Posterior vena cava (tissue), 2 donors: Measurements from ENCODE around the gene RAPH1. TPM values are rescaled to one million over a fixed set of nuclear protein-coding genes. Genes with fewer than 3 reads are reported as not detected.
A peak's percentile ranks its signal among the peaks of the same experiment; 100 is the strongest.
"Not testable (repeated sequence)": the region's sequence is repeated elsewhere in the genome, so short reads cannot be mapped to it uniquely, and the experiment has no call there.

Experiments
- DNase-seq: peaks from one replicate; pipeline ENCODE4 v3.0.0-alpha.2; 2020; ENCODE audit warnings: low spot score
- intact Hi-C, 2 donors: fragments of 100-400 bp; cut with DNase I; formaldehyde crosslinking; loops; one replicate each; pipeline versions ENCODE4 v1.14.1 to v1.14.2; 2022 to 2023
- total RNA-seq, 2 donors: library from RNA; stranded (reverse); fragmentation: NEBNext Ultra II Directional; extraction: Animal tissue kit (Norgen Biotek cat#: 25700); gene quantifications; one replicate each; pipeline ENCODE4 v1.2.1, GENCODE V29; 2021
- donor health status: DM: yes; HTN: yes; CAD: no.
- donor health status: DM: yes; HTN: yes; CAD: no.

Gene RAPH1
- total RNA-seq, 2 donors from 2014 or later = 44.0 to 48.4 TPM

- intact Hi-C loops = no loop called here
- DNase-seq = no peak
Measured at GRCh38 chr2:203553784-203554183, 18.7 kb upstream of the RAPH1 start.

DNA sequence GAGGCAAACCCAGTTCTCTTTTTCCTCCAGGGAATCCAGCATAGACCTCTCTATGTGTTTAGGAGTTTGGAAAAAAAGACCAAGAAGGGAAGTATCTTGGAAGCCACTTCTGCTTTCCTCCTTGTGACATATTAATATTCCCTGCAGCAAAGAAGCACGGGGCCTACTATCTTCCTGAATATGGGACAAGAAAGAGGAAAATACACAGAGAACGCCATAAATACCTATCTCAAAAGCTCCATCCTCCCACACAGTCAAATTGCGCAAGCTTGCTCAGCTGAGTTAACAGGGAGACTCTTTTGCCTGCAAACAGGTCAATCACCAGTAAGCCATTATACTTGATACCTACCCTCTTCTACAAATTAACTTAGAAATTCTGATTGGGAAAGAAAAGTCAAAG lies 16.7 kb upstream of the RAPH1 start:
- intact Hi-C loops = no loop called here
- DNase-seq = no peak

DNA sequence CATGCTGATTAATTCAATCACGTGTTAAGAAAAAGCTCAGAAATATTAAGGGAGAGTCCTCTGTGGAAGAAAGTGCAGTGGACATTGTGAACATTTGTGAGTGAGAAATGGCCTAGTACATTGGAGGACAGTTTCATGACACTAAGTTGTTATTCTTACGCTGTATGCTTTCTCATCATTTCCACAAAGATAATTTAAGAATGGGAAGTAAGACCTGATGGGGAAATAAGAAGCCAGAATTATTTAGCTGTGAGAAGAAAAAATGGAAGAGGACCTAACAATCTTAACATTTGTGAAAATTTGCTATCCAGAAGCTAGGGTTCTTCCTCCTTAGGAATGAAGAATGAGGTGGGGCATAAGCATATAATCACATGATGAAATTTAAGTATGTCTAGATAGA lies 15.2 kb upstream of the RAPH1 start:
- DNase-seq = no peak
- intact Hi-C loops = no loop called here

DNA sequence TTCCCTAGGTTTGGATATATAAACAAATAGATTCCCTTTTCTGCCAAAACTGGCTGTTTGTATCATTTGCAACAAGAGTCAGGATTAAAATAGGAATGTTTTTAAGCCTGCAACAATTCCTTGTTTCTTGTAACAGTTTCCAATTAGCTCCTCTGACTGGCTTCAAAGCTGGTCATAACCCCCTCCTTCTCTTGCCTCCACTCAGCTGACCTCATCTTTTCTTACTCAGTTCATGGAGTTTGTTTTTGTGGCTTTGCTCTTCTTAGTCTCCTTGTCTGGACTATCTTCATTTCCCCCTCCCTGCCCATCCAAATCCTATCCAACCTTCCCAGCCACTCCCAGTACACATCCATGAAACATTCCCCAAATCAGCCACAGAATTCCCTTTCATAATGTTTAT lies 14.3 kb upstream of the RAPH1 start:
- no peak for DNase-seq
- intact Hi-C loops = no loop called here

DNA sequence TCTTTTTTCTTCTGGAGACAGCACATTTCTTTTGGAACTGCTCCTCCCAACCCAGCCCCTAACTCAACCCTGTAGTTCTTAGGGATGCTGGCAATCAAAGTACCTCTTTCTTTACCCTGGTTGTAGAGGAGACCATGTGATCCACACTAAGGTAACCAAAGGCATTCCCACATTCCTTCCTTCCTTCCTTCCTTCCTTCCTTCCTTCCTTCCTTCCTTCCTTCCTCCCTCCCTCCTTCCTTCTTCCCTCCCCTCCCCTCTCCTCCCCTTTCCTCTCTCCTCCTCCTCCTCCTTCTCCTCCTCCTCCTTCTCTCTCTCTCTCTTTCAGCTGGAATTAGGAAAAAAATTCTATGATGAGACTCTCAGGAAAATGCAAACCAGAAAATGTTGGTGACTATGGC lies 13.8 kb upstream of the RAPH1 start:
- DNase-seq = no peak
- intact Hi-C loops = no loop called here

DNA sequence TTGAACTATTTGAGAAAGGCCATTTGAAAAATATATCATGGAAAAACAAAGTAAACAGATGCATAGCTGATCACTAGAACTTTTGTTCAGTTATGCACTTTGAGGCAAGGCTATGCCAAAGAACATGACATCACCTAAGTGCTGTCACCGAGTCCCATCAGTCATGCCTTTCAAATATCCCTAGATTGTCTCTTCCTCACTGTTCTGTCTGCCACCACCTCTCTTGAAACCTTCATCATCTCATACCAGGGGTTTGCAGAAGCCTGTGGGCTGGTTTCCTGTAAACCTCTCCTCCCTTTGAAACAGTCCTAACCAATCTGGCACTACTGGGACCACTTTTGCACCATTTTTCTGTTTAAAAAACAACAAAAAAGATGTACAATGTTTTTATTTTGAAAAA lies 12.3 kb upstream of the RAPH1 start:
- no peak for DNase-seq
- intact Hi-C loops = no loop called here

DNA sequence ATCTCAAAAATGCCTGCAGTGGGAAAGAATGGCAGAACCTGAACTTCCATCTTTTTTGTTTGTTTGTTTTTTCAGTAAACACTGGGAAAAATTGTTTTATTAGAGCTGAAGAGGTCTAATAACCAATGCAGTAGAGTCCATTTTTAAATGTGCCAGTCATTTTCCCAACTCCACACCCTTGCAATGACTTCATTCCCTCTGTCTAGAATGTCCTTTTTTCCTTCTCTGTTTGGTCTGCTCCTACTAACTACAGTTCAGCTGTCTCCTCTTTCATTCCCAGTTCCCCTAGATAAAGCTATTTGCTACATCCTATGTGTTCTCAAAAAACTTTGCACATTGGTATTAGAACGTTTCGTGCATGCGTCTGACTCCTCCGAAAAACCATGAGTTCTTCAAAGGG lies 9.3 kb upstream of the RAPH1 start:
- no peak for DNase-seq
- intact Hi-C loops = no loop called here

DNA sequence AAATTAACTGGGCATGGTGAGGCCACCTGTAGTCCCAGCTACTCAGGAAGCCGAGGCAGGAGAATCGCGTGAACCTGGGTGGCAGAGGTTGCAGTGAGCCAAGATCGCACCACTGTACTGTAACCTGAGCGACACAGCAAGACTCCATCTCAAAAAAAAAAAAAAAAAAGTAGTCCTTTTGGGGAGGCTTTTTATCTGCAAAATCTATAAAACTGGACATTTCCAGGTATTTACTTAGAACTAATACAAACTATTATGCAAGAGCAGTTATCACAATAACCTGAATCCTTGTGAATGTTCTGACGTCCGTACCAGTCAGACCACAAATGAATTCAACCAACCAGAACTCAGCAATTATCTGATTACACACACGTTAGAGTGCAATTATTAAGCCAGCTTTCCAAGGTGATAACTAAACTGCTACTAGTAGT lies 8.8 kb upstream of the RAPH1 start:
- DNase-seq = no peak
- intact Hi-C loops = no loop called here

DNA sequence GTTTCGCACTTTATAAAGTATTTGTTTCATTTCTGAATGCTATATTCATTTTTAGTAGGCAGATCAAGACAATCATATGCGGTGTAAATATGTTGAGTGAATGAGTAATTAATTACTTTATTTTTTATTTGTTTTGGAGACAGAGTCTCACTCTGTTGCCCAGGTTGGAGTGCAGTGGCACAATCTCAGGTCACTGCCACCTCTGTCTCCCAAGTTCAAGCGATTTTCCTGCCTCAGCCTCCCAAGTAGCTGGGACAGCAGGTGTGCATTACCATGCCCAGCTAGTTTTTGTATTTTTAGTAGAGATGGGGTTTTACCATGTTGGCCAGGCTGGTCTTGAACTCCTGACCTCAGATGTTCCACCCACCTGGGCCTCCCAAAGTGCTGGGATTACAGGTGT lies 5.5 kb upstream of the RAPH1 start:
- DNase-seq, intact Hi-C loops: not testable (repeated sequence)

GRCh38 chr2:203538237-203538636 lies 3.1 kb upstream of the RAPH1 start:
- intact Hi-C loops = loop anchor here in 1 of 2 donors (10.0 kb wide), 1 partner anchor 97 kb away; no protein-coding TSS in a partner anchor

DNA sequence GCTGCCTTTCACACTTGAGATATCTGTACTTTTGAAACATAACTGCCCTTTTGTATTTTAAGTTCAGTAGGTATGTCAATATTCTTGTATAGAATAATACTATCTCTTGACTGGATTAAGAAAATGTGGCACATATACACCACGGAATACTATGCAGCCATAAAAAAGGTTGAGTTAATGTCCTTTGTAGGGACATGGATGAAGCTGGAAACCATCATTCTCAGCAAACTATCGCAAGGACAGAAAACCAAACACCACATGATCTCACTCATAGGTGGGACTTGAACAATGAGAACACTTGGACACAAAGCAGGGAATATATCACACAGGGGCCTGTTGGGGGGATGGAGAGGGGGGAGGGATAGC lies 1.5 kb upstream of the RAPH1 start:
- intact Hi-C loops = loop anchor here in 1 of 2 donors (10.0 kb wide), 1 partner anchor 98 kb away; no protein-coding TSS in a partner anchor

More at GRCh38 chr2:203538237-203538636, 3.1 kb upstream of the RAPH1 start:
- DNase-seq = not testable (repeated sequence)

GRCh38 chr2:203535784-203536585 lies 884 bp upstream of the RAPH1 start:
- intact Hi-C loops = loop anchor here in 1 of 2 donors (10.0 kb wide), 1 partner anchor 99 kb away; no protein-coding TSS in a partner anchor

More for the DNA sequence above, 1.5 kb upstream of the RAPH1 start:
- not testable (repeated sequence) for DNase-seq

DNA sequence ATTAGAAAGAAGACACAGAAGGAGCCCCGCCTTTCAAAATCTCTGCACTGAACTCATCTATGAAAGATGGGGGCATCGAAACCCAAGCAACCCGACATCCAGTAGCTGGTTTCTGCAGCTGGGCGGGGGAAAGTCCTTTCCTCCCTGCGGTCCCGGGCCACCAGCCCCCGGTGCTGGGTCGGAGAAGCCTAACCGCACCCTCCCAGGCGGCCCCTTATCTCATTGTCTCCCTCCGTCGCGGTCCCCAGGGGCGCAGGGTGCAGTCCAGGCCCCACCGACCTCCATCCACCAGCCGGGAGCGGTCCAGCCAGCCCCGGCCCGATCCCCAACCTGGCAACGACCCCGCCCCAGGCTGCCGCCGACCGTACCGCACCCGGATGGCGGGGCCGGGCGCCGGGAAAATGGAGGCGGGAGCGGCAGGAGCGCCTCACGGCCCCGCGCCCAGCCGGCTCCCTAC lies 452 bp downstream of the RAPH1 start:
- intact Hi-C loops = loop anchor here in 1 of 2 donors (10.0 kb wide), 1 partner anchor 100 kb away; no protein-coding TSS in a partner anchor
- DNase-seq = peak; percentile 85

More at GRCh38 chr2:203535784-203536585, 884 bp upstream of the RAPH1 start:
- no peak for DNase-seq

- no peak for DNase-seq
- intact Hi-C loops = loop anchor here in 1 of 2 donors (10.0 kb wide), 1 partner anchor 101 kb away; no protein-coding TSS in a partner anchor
Measured at GRCh38 chr2:203533676-203534591, 1.2 kb downstream of the RAPH1 start.

GRCh38 chr2:203532957-203533658 lies 2.0 kb downstream of the RAPH1 start:
- intact Hi-C loops = loop anchor here in 1 of 2 donors (10.0 kb wide), 1 partner anchor 102 kb away; no protein-coding TSS in a partner anchor
- DNase-seq = no peak

DNA sequence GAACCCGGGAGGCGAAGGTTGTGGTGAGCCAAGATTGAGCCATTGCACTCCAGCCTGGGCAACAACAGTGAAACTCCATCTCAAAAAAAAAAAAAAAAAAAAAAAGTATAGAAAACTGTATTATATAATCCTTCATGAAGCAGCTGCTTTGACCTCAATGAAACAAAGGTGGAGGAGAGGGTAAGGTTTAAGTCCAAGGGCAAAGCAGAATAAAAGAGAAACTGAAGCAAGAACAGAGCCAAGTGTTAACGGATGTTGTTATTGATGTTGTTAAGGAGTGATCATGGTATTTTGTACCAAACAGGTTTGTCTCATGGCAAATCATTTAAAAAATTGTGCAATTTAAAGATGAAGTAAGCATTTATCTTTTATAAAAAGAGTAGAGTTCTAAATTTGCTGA lies 7.4 kb downstream of the RAPH1 start:
- intact Hi-C loops = no loop called here
- DNase-seq = no peak

DNA sequence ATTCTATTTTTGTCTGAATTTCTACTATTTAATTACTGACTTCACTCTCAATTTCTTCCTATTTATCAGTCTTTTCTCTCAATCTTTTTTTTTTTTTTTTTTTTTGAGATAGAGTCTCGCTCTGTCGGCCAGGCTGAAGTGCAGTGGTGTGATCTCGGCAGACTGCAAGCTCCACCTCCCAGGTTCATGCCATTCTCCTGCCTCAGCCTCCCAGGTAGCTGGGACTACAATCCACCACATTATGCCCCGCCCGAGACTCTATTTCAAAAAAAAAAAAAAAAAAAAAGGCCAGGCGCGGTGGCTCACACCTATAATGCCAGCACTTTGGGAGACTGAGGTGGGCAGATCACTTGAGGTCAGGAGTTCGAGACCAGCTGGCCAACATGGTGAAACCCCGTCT lies 21.8 kb downstream of the RAPH1 start:
- DNase-seq, intact Hi-C loops: not testable (repeated sequence)

- intact Hi-C loops = no loop called here
- DNase-seq = no peak
Measured at GRCh38 chr2:203510941-203511305, 24.2 kb downstream of the RAPH1 start.

- intact Hi-C loops = no loop called here
- no peak for DNase-seq
Measured at GRCh38 chr2:203510256-203510940, 24.7 kb downstream of the RAPH1 start.
